ENCODE measurements around the gene SCRN1.
"Not testable (repeated sequence)": the region's sequence is repeated elsewhere in the genome, so short reads cannot be mapped to it uniquely, and the experiment has no call there.

GRCh38 chr7:29890786-29891185 is 98.8 kb downstream of the SCRN1 start:
- TF ChIP-seq POLR2A, CTCF, POLR2AphosphoS5, EP300 (IDR thresholded peaks at IDR 0.05): not testable (repeated sequence)
